WERI-Rb-1 (cell line): ENCODE measurements around the gene EXPH5.

Source experiments
- DNase-seq: peaks from one replicate; pipeline ENCODE4 v3.0.0-alpha.2; 2020
- H3K27ac ChIP-seq: fragments of 250-450 bp; sonication (Bioruptor Pico); 2 replicates; pipeline ENCODE4 v1.5.1; 2020; ENCODE audit warnings: mild to moderate bottlenecking, moderate library complexity
- H3K27me3 ChIP-seq: fragments of 250-450 bp; sonication (Bioruptor Pico); 2 replicates; pipeline ENCODE4 v1.5.1; 2021; ENCODE audit warnings: mild to moderate bottlenecking, low read depth, moderate library complexity; ENCODE audit not compliant: insufficient read depth, severe bottlenecking
- H3K36me3 ChIP-seq: fragments of 250-450 bp; sonication (Bioruptor Pico); 2 replicates; pipeline ENCODE4 v1.5.1; 2020; ENCODE audit warnings: mild to moderate bottlenecking, moderate library complexity
- H3K4me3 ChIP-seq: 2 replicates; pipeline ENCODE4 v1.5.1; 2011; ENCODE audit warnings: low read depth, mild to moderate bottlenecking, control low read depth, low read length
- H3K9me3 ChIP-seq: fragments of 250-450 bp; sonication (Bioruptor Pico); 2 replicates; pipeline ENCODE4 v1.5.1; 2021; ENCODE audit warnings: mild to moderate bottlenecking, moderate library complexity; ENCODE audit not compliant: severe bottlenecking
- TF ChIP-seq, protein P1 (sequence below): IDR thresholded peaks from 2 replicates; pipeline ENCODE4 v1.5.1; 2011; ENCODE audit warnings: low read depth, mild to moderate bottlenecking, control low read depth, inconsistent platforms, low read length

Gene EXPH5

DNA sequence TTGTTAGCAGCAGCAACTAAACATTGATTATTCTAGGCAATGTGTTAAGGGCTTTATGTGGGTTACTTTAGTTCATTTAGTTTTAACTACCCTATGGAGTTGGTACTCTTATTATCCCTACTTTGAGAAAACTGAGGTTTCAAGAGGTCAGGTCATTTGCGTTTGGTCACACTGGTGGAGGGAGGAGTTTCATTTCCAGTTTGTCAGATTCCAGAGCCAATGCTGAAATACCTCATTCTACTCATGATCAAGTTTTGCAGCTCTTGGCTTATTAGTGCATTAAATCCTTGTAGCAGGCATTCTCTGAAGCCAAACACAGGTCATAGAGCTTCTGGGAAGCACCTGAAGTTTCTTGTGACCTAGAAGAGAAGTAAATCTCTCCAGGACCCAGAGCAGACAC is 71.2 kb downstream of the EXPH5 start:
- H3K4me3 ChIP-seq: no peak overlapping the region
- no peak overlapping the region for H3K27ac ChIP-seq
- DNase-seq: no peak
- TF ChIP-seq, protein P1, sequence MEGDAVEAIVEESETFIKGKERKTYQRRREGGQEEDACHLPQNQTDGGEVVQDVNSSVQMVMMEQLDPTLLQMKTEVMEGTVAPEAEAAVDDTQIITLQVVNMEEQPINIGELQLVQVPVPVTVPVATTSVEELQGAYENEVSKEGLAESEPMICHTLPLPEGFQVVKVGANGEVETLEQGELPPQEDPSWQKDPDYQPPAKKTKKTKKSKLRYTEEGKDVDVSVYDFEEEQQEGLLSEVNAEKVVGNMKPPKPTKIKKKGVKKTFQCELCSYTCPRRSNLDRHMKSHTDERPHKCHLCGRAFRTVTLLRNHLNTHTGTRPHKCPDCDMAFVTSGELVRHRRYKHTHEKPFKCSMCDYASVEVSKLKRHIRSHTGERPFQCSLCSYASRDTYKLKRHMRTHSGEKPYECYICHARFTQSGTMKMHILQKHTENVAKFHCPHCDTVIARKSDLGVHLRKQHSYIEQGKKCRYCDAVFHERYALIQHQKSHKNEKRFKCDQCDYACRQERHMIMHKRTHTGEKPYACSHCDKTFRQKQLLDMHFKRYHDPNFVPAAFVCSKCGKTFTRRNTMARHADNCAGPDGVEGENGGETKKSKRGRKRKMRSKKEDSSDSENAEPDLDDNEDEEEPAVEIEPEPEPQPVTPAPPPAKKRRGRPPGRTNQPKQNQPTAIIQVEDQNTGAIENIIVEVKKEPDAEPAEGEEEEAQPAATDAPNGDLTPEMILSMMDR: no peak
- no peaks in the 10 kb centered on the region for H3K27me3 ChIP-seq
- no peaks in the 10 kb centered on the region for H3K36me3 ChIP-seq
- H3K9me3 ChIP-seq: no peaks in the 10 kb centered on the region

GRCh38 chr11:108518581-108518980 is 75.0 kb downstream of the EXPH5 start:
- H3K27ac ChIP-seq: no peak overlapping the region
- TF ChIP-seq, protein P1: no peak
- H3K27me3 ChIP-seq: no peaks in the 10 kb centered on the region
- H3K36me3 ChIP-seq: peaks cover 9% of the 10 kb centered on the region; the same call in 1 of the 2 replicates
- no peaks in the 10 kb centered on the region for H3K9me3 ChIP-seq
- DNase-seq: no peak
- H3K4me3 ChIP-seq: no peak overlapping the region

- H3K27ac ChIP-seq: no peak overlapping the region
- H3K4me3 ChIP-seq: no peak overlapping the region
- TF ChIP-seq, protein P1: no peak
- H3K9me3 ChIP-seq: no peaks in the 10 kb centered on the region
- H3K36me3 ChIP-seq: peaks cover 9% of the 10 kb centered on the region
- H3K27me3 ChIP-seq: no peaks in the 10 kb centered on the region
- DNase-seq: no peak
Observed at GRCh38 chr11:108516125-108516524, 77.4 kb downstream of the EXPH5 start.

DNA sequence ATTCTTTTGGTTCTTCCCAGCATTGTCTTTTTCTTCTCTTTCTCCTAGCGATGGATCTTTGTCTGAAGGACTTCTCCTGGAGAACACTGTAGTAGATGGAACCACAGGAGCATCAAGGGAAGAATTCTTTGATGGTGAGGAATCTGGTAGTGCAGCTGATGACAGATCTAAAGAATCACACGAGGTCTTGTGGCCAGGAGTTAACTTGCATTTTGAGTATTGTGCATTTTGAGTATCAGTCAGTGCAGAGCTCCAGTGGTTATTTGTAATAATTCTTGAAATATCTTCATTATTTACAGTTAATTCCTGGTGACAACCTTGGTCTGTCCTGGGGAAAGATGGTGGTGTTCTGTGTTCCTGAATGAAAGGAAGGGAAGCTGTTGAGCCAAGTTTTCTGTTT is 80.9 kb downstream of the EXPH5 start:
- no peak for DNase-seq
- H3K9me3 ChIP-seq: peaks cover 2% of the 10 kb centered on the region
- no peaks in the 10 kb centered on the region for H3K27me3 ChIP-seq
- TF ChIP-seq, protein P1: no peak
- H3K27ac ChIP-seq: no peak overlapping the region
- H3K4me3 ChIP-seq: no peak overlapping the region
- peaks cover 9% of the 10 kb centered on the region for H3K36me3 ChIP-seq

DNA sequence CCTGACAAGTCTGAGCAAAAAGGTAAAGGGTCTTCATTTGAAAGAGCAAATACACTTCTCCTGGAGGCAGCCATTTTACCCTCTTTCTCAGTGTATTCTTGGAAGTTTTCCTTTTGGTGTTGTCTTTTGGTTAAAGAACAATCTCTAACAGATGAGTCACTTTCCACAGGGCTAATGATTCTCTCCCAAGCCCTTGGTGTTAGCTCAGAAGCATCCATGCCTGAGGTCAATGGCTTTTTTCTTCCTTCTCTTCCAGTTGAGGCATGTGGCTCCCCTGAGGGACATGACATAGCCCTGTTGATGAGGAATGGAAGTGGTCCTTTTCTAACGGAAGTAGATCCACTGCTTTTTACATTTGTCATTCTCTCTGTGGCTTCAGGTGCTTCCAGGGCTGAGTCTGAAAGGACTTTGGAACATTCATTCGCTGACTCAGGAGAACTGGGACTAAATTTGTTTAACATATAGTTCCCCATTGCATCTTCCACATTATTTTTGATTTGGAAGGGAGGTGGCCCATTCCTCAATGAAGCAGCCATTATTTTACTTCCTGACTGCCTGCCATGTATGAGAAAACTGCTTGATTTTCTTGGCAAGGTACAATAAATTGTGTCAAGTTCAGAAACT is 81.6 kb downstream of the EXPH5 start:
- TF ChIP-seq, protein P1: no peak
- Histone ChIP-seq H3K9me3 (peaks cover 2% of the 10 kb centered on the region), H3K4me3 (no peak overlapping the region), H3K36me3 (peaks cover 9% of the 10 kb centered on the region), H3K27me3 (no peaks in the 10 kb centered on the region), H3K27ac (no peak overlapping the region)
- no peak for DNase-seq
